Small intestine (tissue), 7 donors: ENCODE measurements around the gene EEFSEC. TPM values are rescaled to one million over a fixed set of nuclear protein-coding genes. Genes with fewer than 3 reads are reported as not detected.

Experiments used
- DNase-seq, 2 donors: peaks; one replicate each; pipeline versions ENCODE4 v3.0.0 to v3.0.0-alpha.2; 2013
- FAIRE-seq: peaks from 2 replicates; lab custom pipeline; 2012; peaks lifted over from hg19 to GRCh38; lab: Jason Lieb, UNC
- H3K27ac ChIP-seq, 3 donors: one replicate each; pipeline ENCODE4 v1.5.1; 2013; ENCODE audit warnings: low read length in 2 of 3, mild to moderate bottlenecking in 2 of 3, control low read depth in 1 of 3, inconsistent platforms in 1 of 3, low read depth in 1 of 3, moderate library complexity in 1 of 3
- H3K27me3 ChIP-seq, 3 donors: one replicate each; pipeline ENCODE4 v1.6.1; 2013; ENCODE audit warnings: low read length in 3 of 3, inconsistent platforms in 1 of 3; ENCODE audit not compliant: control insufficient read depth in 3 of 3, insufficient read depth in 3 of 3
- H3K36me3 ChIP-seq, 3 donors: one replicate each; pipeline ENCODE4 v1.6.1; 2013; ENCODE audit warnings: low read length in 3 of 3, inconsistent platforms in 1 of 3, low read depth in 1 of 3, mild to moderate bottlenecking in 1 of 3, moderate library complexity in 1 of 3; ENCODE audit not compliant: control insufficient read depth in 3 of 3, insufficient read depth in 2 of 3
- H3K4me1 ChIP-seq, 3 donors: one replicate each; pipeline ENCODE4 v1.6.1; 2013; ENCODE audit warnings: low read length in 2 of 3, inconsistent platforms in 1 of 3, low read depth in 1 of 3, mild to moderate bottlenecking in 1 of 3, moderate library complexity in 1 of 3; ENCODE audit not compliant: control insufficient read depth in 3 of 3, insufficient read depth in 2 of 3
- H3K4me3 ChIP-seq, 3 donors: one replicate each; pipeline ENCODE4 v1.5.1; 2013; ENCODE audit warnings: low read length in 3 of 3, control low read depth in 1 of 3, inconsistent platforms in 1 of 3, low read depth in 1 of 3, mild to moderate bottlenecking in 1 of 3, moderate library complexity in 1 of 3
- H3K9me3 ChIP-seq, 2 donors: one replicate each; pipeline ENCODE4 v1.6.1; 2013; ENCODE audit warnings: low read depth in 1 of 2, low read length in 1 of 2; ENCODE audit not compliant: control insufficient read depth in 2 of 2, insufficient read depth in 1 of 2
- WGBS, 3 donors: extraction: QIAGEN DNeasy Blood & Tissue Kit; methylation state at CpG; one replicate each; pipeline ENCODE4 v1.1.7; 2013; 5-methylcytosine and 5-hydroxymethylcytosine counted together
- polyA plus RNA-seq, 4 donors: library from polyadenylated mRNA; stranded (reverse) in 3 of 4; unstranded in 1 of 4; fragments of 200-250 nt in 3 of 4; fragments of 120-200 nt in 1 of 4; gene quantifications; one replicate each; pipeline versions ENCODE4 v1.2.1 to v1.2.3, GENCODE V29; 2013
- donor health status: healthy with polysubstance abuse.
- donor health status: control.
- donor health status: control.
- donor health status: Bipolar disorder and iron deficiency.
- donor health status: healthy.

Gene EEFSEC
- polyA plus RNA-seq, 4 donors: 4.9 to 29.0 (median 10.2) TPM

- no peaks in the 10 kb centered on the region for H3K9me3 ChIP-seq
- FAIRE-seq (no peak), DNase-seq (no peak)
- H3K4me3 ChIP-seq: no peak overlapping the region
- H3K27me3 ChIP-seq: no peaks in the 10 kb centered on the region
- 76 to 80% (median 80%) methylated on average over 8 of the region's 8 CpGs for WGBS, 3 donors
- H3K4me1 ChIP-seq: peaks cover 0 to 8% (median 0%) of the 10 kb centered on the region in 3 donors
- no peak overlapping the region for H3K27ac ChIP-seq
- H3K36me3 ChIP-seq: peaks cover 0 to 29% (median 0%) of the 10 kb centered on the region in 3 donors
Measured at GRCh38 chr3:128334086-128334645, 180.9 kb downstream of the EEFSEC start.

- H3K27ac ChIP-seq: no peak overlapping the region
- H3K4me3 ChIP-seq: no peak overlapping the region
- H3K4me1 ChIP-seq: peaks cover 0 to 6% (median 0%) of the 10 kb centered on the region in 3 donors
- H3K27me3 ChIP-seq: no peaks in the 10 kb centered on the region
- no peak for DNase-seq
- no peaks in the 10 kb centered on the region for H3K9me3 ChIP-seq
- no peak for FAIRE-seq
- WGBS, 3 donors: 97 to 100% (median 97%) methylated on average over 3 of the region's 3 CpGs
- H3K36me3 ChIP-seq: peaks cover 0 to 26% (median 0%) of the 10 kb centered on the region in 3 donors
Measured at GRCh38 chr3:128334766-128335165, 181.5 kb downstream of the EEFSEC start.

- Histone ChIP-seq H3K27ac (no peak overlapping the region), H3K4me3 (no peak overlapping the region), H3K9me3 (no peaks in the 10 kb centered on the region), H3K27me3 (no peaks in the 10 kb centered on the region), H3K4me1 (peaks cover 0 to 4% (median 0%) of the 10 kb centered on the region in 3 donors), H3K36me3 (peaks cover 0 to 30% (median 0%) of the 10 kb centered on the region in 3 donors)
- no peak for FAIRE-seq
- peak in 1 of 2 donors; percentile 17 for DNase-seq
- WGBS, 3 donors: 70 to 76% (median 73%) methylated on average over 5 of the region's 5 CpGs
Measured at GRCh38 chr3:128335621-128336296, 182.5 kb downstream of the EEFSEC start.

- no peak overlapping the region for H3K4me3 ChIP-seq
- H3K4me1 ChIP-seq: peaks cover 0 to 4% (median 0%) of the 10 kb centered on the region in 3 donors
- WGBS, 3 donors: 93 to 96% (median 96%) methylated on average over 14 of the region's 14 CpGs
- DNase-seq (no peak), FAIRE-seq (no peak)
- no peak overlapping the region for H3K27ac ChIP-seq
- no peaks in the 10 kb centered on the region for H3K27me3 ChIP-seq
- H3K9me3 ChIP-seq: no peaks in the 10 kb centered on the region
- H3K36me3 ChIP-seq: peaks cover 0 to 38% (median 0%) of the 10 kb centered on the region in 3 donors
Measured at GRCh38 chr3:128336337-128337156, 183.3 kb downstream of the EEFSEC start.

GRCh38 chr3:128337305-128337704 is 184.0 kb downstream of the EEFSEC start:
- no peak overlapping the region for H3K4me3 ChIP-seq
- H3K4me1 ChIP-seq: peaks cover 0 to 4% (median 0%) of the 10 kb centered on the region in 3 donors
- no peaks in the 10 kb centered on the region for H3K27me3 ChIP-seq
- DNase-seq: no peak
- no peak overlapping the region for H3K27ac ChIP-seq
- H3K9me3 ChIP-seq: no peaks in the 10 kb centered on the region
- FAIRE-seq: no peak
- H3K36me3 ChIP-seq: peaks cover 0 to 46% (median 0%) of the 10 kb centered on the region in 3 donors
- 86 to 94% (median 93%) methylated on average over 10 of the region's 10 CpGs for WGBS, 3 donors

GRCh38 chr3:128338536-128339330 is 185.5 kb downstream of the EEFSEC start:
- WGBS, 3 donors: 82 to 90% (median 89%) methylated on average over 12 of the region's 12 CpGs
- no peak overlapping the region for H3K4me3 ChIP-seq
- H3K36me3 ChIP-seq: peaks cover 0 to 54% (median 0%) of the 10 kb centered on the region in 3 donors
- H3K27ac ChIP-seq: no peak overlapping the region
- H3K4me1 ChIP-seq: peaks cover 0 to 14% (median 6%) of the 10 kb centered on the region in 3 donors
- peak in 1 of 2 donors; percentile 43 for DNase-seq
- no peak for FAIRE-seq
- H3K9me3 ChIP-seq: no peaks in the 10 kb centered on the region
- no peaks in the 10 kb centered on the region for H3K27me3 ChIP-seq

- Histone ChIP-seq H3K4me3 (no peak overlapping the region), H3K27ac (no peak overlapping the region), H3K4me1 (peaks cover 0 to 21% (median 6%) of the 10 kb centered on the region in 3 donors), H3K27me3 (no peaks in the 10 kb centered on the region), H3K36me3 (peaks cover 0 to 50% (median 0%) of the 10 kb centered on the region in 3 donors), H3K9me3 (no peaks in the 10 kb centered on the region)
- DNase-seq: no peak
- no peak for FAIRE-seq
- 88 to 91% (median 90%) methylated on average over 7 of the region's 7 CpGs for WGBS, 3 donors
Measured at GRCh38 chr3:128339491-128340012, 186.3 kb downstream of the EEFSEC start.
